Mucosa of stomach (tissue), 1 donor: Measurements from ENCODE around the gene TMEM138.

Experiments
- H3K27me3 ChIP-seq: one replicate; pipeline ENCODE4 v1.7.0; 2013; ENCODE audit warnings: mild to moderate bottlenecking, low read length; ENCODE audit not compliant: control insufficient read depth, insufficient read depth
- H3K36me3 ChIP-seq: one replicate; pipeline ENCODE4 v1.7.0; 2013; ENCODE audit warnings: low read length; ENCODE audit not compliant: control insufficient read depth, insufficient read depth
- H3K4me1 ChIP-seq: one replicate; pipeline ENCODE4 v1.7.0; 2013; ENCODE audit warnings: mild to moderate bottlenecking, low read length; ENCODE audit not compliant: control insufficient read depth, insufficient read depth
- H3K4me3 ChIP-seq: one replicate; pipeline ENCODE4 v1.7.0; 2013; ENCODE audit warnings: low read length
- H3K9ac ChIP-seq: one replicate; pipeline ENCODE4 v1.7.0; 2013; ENCODE audit warnings: mild to moderate bottlenecking, low read length, moderate library complexity
- H3K9me3 ChIP-seq: one replicate; pipeline ENCODE4 v1.7.0; 2013; ENCODE audit warnings: mild to moderate bottlenecking, low read length, moderate library complexity; ENCODE audit not compliant: control insufficient read depth
- donor health status: Pancreatic carcinoma.

Gene TMEM138

DNA sequence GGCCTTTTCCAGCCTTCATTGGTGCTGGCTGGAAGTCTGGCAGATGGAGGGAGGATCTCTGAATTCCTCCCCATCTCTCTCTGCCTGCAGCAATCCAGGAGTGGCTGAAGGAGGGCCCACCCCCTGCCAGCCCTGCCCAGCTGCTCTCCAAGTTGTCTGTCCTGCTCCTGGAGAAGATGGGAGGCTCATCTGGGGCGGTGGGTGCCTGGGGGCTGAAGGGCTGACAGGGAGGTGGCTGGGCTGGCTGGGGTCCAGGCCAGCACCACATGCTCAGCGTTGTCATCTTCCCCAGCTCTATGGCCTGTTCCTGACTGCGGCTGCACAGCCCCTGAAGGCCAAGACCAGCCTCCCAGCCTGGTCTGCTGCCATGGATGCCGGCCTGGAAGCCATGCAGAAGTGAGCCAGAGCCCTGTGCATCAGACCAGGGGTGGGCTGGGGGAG is 17.0 kb upstream of the TMEM138 start:
- H3K9me3 ChIP-seq, result no peaks in the 10 kb centered on the region
- peaks cover 24% of the 10 kb centered on the region for H3K4me1 ChIP-seq
- no peak overlapping the region for H3K9ac ChIP-seq
- peaks cover 18% of the 10 kb centered on the region for H3K36me3 ChIP-seq
- no peaks in the 10 kb centered on the region for H3K27me3 ChIP-seq
- no peak overlapping the region for H3K4me3 ChIP-seq

- Histone ChIP-seq H3K9ac (no peak overlapping the region), H3K4me3 (no peak overlapping the region), H3K36me3 (peaks cover 18% of the 10 kb centered on the region)
Measured at GRCh38 chr11:61345954-61346843, 16.0 kb upstream of the TMEM138 start.

DNA sequence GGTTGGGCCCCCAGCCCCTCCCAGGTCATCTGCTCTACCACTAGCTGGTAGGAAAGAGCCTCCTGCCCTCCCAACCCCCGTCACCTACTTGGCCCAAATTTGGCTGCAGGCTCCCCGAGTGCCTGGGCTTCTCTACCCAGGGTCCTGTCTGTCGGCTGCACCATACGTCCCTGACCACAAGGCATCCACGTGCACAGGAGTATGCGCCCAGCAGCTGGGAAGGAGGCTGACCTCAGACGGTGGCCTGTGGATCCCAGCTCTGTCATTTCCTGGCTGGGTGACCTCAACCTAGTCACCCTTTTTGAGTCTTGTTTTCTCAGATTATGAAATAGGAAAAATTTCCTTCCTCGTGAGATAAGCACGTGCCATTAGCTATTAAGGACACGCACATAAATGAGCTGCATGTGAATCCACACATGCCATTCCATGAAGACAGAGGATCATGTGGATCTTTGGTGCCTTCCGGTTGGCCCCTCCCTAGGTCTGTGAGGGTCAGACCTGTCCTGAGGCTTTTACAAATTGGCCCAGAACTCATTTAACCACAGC is 14.2 kb upstream of the TMEM138 start:
- Histone ChIP-seq H3K36me3 (peaks cover 16% of the 10 kb centered on the region), H3K4me1 (peaks cover 24% of the 10 kb centered on the region), H3K4me3 (no peak overlapping the region), H3K9me3 (no peaks in the 10 kb centered on the region), H3K9ac (peak overlapping the region; percentile 4), H3K27me3 (no peaks in the 10 kb centered on the region)

More at GRCh38 chr11:61345954-61346843, 16.0 kb upstream of the TMEM138 start:
- H3K9me3 ChIP-seq, result no peaks in the 10 kb centered on the region
- H3K27me3 ChIP-seq, result no peaks in the 10 kb centered on the region
- H3K4me1 ChIP-seq, result peaks cover 24% of the 10 kb centered on the region

DNA sequence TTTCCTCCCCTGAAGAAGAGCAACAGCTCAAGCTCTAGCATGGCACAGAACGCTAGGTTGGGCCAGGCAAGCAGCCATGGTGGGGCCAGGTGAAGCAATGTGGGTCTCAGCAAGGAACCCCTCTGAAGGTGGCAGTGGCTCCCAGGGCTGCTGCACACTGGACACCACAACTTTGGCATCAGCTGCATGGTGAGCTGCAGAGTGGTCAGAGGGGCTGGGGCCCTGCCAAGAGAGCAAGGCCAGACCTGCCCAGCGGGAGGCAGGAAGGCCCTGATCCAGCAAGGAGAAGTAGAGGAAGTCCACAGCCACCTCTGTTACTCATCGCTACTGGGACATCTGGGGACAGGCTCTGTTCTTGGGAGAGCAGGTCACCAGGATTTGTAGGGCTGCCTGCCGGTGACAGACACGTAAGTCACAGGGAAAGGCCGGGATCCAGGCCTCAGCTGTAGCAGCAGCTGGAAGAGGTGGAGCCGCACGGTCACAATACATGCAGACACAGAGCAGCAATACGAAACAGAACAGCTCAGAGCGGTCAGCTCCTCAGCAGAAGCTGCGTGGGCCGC is 12.9 kb upstream of the TMEM138 start:
- Histone ChIP-seq H3K4me3 (no peak overlapping the region), H3K9ac (no peak overlapping the region), H3K36me3 (peaks cover 19% of the 10 kb centered on the region)

GRCh38 chr11:61349916-61350315 is 12.3 kb upstream of the TMEM138 start:
- Histone ChIP-seq H3K9me3 (no peaks in the 10 kb centered on the region), H3K27me3 (no peaks in the 10 kb centered on the region), H3K4me1 (peaks cover 24% of the 10 kb centered on the region), H3K36me3 (peaks cover 19% of the 10 kb centered on the region), H3K4me3 (no peak overlapping the region), H3K9ac (no peak overlapping the region)

More for the DNA sequence above, 12.9 kb upstream of the TMEM138 start:
- Histone ChIP-seq H3K9me3 (no peaks in the 10 kb centered on the region), H3K27me3 (no peaks in the 10 kb centered on the region), H3K4me1 (peaks cover 24% of the 10 kb centered on the region)

DNA sequence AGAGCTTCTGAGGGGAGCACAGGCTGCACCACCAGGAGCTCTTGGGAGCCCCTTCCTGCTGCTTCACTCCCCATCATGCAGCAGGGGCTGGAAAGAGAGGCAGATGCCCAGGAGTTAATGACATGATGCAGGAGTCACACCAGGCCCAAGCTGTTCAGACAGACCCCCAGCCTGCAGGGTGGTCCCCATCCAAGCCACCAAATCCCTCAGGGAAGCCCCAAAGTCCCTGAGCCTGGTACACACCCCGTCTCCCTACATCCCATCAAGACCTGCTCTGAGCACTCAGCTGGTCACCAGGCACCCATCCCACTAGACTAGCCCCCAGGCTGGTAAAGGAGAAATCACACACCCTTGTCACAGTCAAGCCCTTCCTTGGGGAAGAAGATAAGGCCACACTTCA is 11.8 kb upstream of the TMEM138 start:
- Histone ChIP-seq H3K4me3 (no peak overlapping the region), H3K36me3 (peaks cover 19% of the 10 kb centered on the region), H3K9ac (no peak overlapping the region), H3K4me1 (peaks cover 24% of the 10 kb centered on the region), H3K27me3 (no peaks in the 10 kb centered on the region), H3K9me3 (no peaks in the 10 kb centered on the region)

GRCh38 chr11:61350803-61351202 is 11.4 kb upstream of the TMEM138 start:
- Histone ChIP-seq H3K9me3 (no peaks in the 10 kb centered on the region), H3K9ac (no peak overlapping the region), H3K4me3 (no peak overlapping the region), H3K36me3 (peaks cover 19% of the 10 kb centered on the region), H3K4me1 (peaks cover 22% of the 10 kb centered on the region), H3K27me3 (no peaks in the 10 kb centered on the region)

- Histone ChIP-seq H3K4me1 (peaks cover 10% of the 10 kb centered on the region), H3K9ac (no peak overlapping the region), H3K36me3 (peaks cover 19% of the 10 kb centered on the region), H3K4me3 (no peak overlapping the region), H3K27me3 (no peaks in the 10 kb centered on the region), H3K9me3 (no peaks in the 10 kb centered on the region)
Measured at GRCh38 chr11:61352038-61352437, 10.1 kb upstream of the TMEM138 start.

- no peaks in the 10 kb centered on the region for H3K9me3 ChIP-seq
- H3K9ac ChIP-seq, result no peak overlapping the region
- H3K36me3 ChIP-seq, result peaks cover 19% of the 10 kb centered on the region
- no peak overlapping the region for H3K4me3 ChIP-seq
- H3K4me1 ChIP-seq, result no peaks in the 10 kb centered on the region
- H3K27me3 ChIP-seq, result no peaks in the 10 kb centered on the region
Measured at GRCh38 chr11:61353131-61354067, 8.8 kb upstream of the TMEM138 start.

- no peaks in the 10 kb centered on the region for H3K9me3 ChIP-seq
- H3K9ac ChIP-seq, result no peak overlapping the region
- peaks cover 13% of the 10 kb centered on the region for H3K36me3 ChIP-seq
- no peaks in the 10 kb centered on the region for H3K27me3 ChIP-seq
- no peaks in the 10 kb centered on the region for H3K4me1 ChIP-seq
- H3K4me3 ChIP-seq, result no peak overlapping the region
Measured at GRCh38 chr11:61354208-61354607, 8.0 kb upstream of the TMEM138 start.

- Histone ChIP-seq H3K9me3 (no peaks in the 10 kb centered on the region), H3K9ac (no peak overlapping the region), H3K36me3 (peaks cover 6% of the 10 kb centered on the region), H3K27me3 (no peaks in the 10 kb centered on the region), H3K4me3 (no peak overlapping the region), H3K4me1 (peaks cover 6% of the 10 kb centered on the region)
Measured at GRCh38 chr11:61356706-61357105, 5.5 kb upstream of the TMEM138 start.
